Thoracic aorta (tissue), 2 donors: ENCODE data around the gene GDPD4. TPM values are rescaled to one million over a fixed set of nuclear protein-coding genes. Genes with fewer than 3 reads are reported as not detected.

ENCODE experiments used
- ATAC-seq: fragments of 150-250 bp; one replicate; pipeline ENCODE4 v1.8.0; 2017; ENCODE audit warnings: low read depth; ENCODE audit not compliant: insufficient number of reproducible peaks, low FRiP score
- DNase-seq: peaks from one replicate; pipeline ENCODE4 v3.0.0-alpha.2; 2020; ENCODE audit warnings: low spot score
- H3K27ac ChIP-seq, 2 donors: fragments of 200-600 bp; sonication (generic); 1 replicate in 1 of 2; 2 replicates in 1 of 2; pipeline ENCODE4 v1.5.1; 2016; ENCODE audit warnings: mild to moderate bottlenecking in 2 of 2, moderate library complexity in 2 of 2
- H3K27me3 ChIP-seq: fragments of 200-600 bp; sonication (generic); replicated peaks from 2 replicates; pipeline ENCODE4 v1.6.0; 2016; ENCODE audit warnings: mild to moderate bottlenecking; ENCODE audit not compliant: insufficient read depth
- H3K36me3 ChIP-seq: fragments of 200-600 bp; sonication (generic); one replicate; pipeline ENCODE4 v1.5.1; 2016
- H3K4me1 ChIP-seq, 2 donors: fragments of 200-600 bp; sonication (generic); 1 replicate in 1 of 2; 2 replicates in 1 of 2; pipeline versions ENCODE4 v1.5.1 to v1.6.0; 2016; ENCODE audit warnings: low read depth in 2 of 2, mild to moderate bottlenecking in 1 of 2; ENCODE audit not compliant: control insufficient read depth in 1 of 2
- H3K4me3 ChIP-seq: fragments of 200-600 bp; sonication (generic); 2 replicates; pipeline ENCODE4 v1.5.1; 2016; ENCODE audit warnings: mild to moderate bottlenecking
- H3K9me3 ChIP-seq: fragments of 200-600 bp; sonication (generic); 2 replicates; pipeline ENCODE4 v1.5.1; 2016
- total RNA-seq, 2 donors: library from RNA; depleted of rRNA; stranded (reverse); fragments of >200 nt; gene quantifications; one replicate each; pipeline versions ENCODE4 v1.1.0 to v1.2.3, GENCODE V29; 2016
- TF ChIP-seq, protein P1 (sequence below): fragments of 200-600 bp; sonication (generic); IDR thresholded peaks from one replicate; pipeline ENCODE4 v1.5.1; 2019; ENCODE audit warnings: antibody characterized with exemption

The GDPD4 gene
- total RNA-seq, 2 donors from 2014 or later: not detected

DNA sequence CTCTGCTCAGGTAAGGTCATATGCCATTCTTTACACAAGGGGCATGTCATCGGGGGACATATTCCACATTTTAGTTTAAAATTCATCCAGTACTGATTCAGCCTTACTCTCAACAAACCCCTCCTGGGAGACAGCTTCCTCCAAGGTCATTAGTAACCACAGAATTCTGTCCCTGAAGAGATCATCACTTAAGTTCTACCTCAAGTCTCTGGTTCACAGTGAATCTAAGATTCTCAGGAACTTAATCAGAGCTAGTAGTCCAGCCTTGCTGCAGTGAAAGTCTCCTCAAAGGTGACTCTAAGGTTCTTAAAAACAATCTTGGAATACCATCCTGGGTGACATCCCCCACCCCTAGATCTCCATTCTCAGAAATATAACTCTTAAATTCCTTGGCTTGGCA is 18.9 kb upstream of the GDPD4 start:
- ATAC-seq (no peak), DNase-seq (no peak)
- no peaks in the 10 kb centered on the region for H3K4me1 ChIP-seq
- no peaks in the 10 kb centered on the region for H3K9me3 ChIP-seq
- no peaks in the 10 kb centered on the region for H3K27me3 ChIP-seq
- TF ChIP-seq, protein P1, sequence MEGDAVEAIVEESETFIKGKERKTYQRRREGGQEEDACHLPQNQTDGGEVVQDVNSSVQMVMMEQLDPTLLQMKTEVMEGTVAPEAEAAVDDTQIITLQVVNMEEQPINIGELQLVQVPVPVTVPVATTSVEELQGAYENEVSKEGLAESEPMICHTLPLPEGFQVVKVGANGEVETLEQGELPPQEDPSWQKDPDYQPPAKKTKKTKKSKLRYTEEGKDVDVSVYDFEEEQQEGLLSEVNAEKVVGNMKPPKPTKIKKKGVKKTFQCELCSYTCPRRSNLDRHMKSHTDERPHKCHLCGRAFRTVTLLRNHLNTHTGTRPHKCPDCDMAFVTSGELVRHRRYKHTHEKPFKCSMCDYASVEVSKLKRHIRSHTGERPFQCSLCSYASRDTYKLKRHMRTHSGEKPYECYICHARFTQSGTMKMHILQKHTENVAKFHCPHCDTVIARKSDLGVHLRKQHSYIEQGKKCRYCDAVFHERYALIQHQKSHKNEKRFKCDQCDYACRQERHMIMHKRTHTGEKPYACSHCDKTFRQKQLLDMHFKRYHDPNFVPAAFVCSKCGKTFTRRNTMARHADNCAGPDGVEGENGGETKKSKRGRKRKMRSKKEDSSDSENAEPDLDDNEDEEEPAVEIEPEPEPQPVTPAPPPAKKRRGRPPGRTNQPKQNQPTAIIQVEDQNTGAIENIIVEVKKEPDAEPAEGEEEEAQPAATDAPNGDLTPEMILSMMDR: no peak
- no peak overlapping the region for H3K4me3 ChIP-seq
- no peak overlapping the region for H3K27ac ChIP-seq
- peaks cover 12% of the 10 kb centered on the region for H3K36me3 ChIP-seq

DNA sequence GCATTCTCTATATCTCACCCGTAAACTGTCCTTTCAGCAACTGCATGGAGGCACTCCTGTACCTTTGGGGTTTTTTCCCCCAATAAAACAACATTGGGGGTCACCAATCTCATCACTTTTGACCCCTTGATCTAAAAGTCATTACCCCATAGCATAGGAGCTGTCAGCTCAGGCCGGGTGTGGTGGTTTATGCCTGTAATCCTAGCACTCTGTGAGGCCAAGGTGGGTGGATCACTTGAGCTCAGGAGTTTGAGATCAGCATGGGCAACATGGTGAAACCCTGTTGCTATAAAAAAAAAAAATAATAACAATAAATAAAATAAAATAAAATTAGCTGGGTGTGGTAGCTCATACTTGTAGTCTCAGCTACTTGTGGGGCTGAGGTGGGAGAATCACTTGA is 17.1 kb upstream of the GDPD4 start:
- H3K4me1 ChIP-seq: no peaks in the 10 kb centered on the region
- no peak for DNase-seq
- H3K9me3 ChIP-seq: no peaks in the 10 kb centered on the region
- no peak for ATAC-seq
- H3K27ac ChIP-seq: no peak overlapping the region
- H3K4me3 ChIP-seq: no peak overlapping the region
- H3K27me3 ChIP-seq: no peaks in the 10 kb centered on the region
- H3K36me3 ChIP-seq: peaks cover 12% of the 10 kb centered on the region
- TF ChIP-seq, protein P1: no peak

DNA sequence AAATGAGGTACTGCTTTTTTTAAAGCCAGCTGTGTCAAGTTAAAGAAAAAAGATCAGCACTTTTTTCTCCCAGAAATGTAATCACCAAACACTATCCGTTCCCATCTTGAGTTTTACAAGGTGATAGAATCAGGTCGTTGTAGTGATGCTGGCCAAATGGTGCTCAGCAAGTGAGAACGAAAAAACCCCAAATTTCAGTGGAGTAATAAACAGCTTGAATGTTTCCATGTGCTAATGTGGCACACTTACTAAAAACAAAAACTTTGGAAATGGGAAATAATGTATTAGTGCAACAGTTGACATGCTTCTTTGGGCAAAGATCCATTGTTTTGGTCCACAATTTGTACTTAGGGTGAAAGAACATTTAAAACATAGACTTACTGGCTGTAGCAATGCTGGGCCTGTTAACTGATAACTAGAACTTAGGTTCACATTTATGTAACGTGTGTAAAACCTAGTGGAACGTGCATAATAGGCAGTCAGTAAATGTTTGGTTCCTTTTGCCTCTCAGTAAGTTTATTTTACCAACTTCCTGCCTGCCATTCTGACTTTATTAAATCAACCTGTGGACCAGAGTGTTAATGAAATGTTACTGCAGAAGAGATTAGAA is 15.4 kb upstream of the GDPD4 start:
- Histone ChIP-seq H3K4me1 (no peaks in the 10 kb centered on the region), H3K9me3 (no peaks in the 10 kb centered on the region), H3K36me3 (peaks cover under 1% of the 10 kb centered on the region), H3K27ac (no peak overlapping the region), H3K27me3 (no peaks in the 10 kb centered on the region), H3K4me3 (no peak overlapping the region)
- TF ChIP-seq, protein P1: no peak
- DNase-seq (no peak), ATAC-seq (no peak)

DNA sequence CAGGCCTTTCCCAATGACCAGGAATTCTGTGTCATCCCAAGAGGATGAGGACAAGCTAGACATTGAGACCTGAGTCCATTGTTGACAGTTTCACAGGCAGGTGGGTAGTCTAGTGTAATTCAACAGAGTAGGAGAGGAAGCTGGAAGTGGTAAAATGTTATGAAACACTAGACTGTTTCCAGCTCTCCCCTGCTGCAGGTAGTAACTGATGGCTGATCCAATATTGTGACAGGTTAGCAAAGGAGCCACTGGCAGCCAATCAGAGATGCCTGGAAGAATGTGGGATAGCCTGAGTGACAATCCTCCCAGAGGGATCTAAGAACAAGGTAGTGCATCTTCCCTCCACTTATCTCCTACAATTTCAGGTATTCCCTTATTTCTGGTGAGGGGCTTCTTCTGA is 10.6 kb upstream of the GDPD4 start:
- TF ChIP-seq, protein P1: no peak
- H3K27ac ChIP-seq: no peak overlapping the region
- no peaks in the 10 kb centered on the region for H3K27me3 ChIP-seq
- H3K36me3 ChIP-seq: no peaks in the 10 kb centered on the region
- H3K9me3 ChIP-seq: no peaks in the 10 kb centered on the region
- H3K4me1 ChIP-seq: no peaks in the 10 kb centered on the region
- no peak for DNase-seq
- no peak overlapping the region for H3K4me3 ChIP-seq
- no peak for ATAC-seq

DNA sequence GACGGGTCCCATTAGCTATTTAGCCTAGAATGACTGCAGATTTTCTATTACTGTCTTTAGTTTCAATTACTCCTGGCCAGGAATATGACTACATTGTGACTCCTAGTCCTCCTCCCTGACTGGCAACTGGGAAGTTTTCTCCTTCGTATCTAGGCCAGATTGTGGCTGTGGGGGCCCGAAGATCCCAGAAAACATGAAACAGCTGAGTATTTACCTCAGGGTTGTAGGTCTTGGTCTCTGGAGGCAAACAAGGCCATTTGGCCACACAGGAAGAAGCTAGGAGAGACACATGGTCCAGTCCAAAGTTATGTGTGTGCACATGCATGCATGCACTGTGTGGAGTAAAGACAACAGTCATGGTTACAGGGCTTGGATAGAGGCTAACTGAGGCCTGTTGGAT is 10.2 kb upstream of the GDPD4 start:
- H3K9me3 ChIP-seq: no peaks in the 10 kb centered on the region
- no peaks in the 10 kb centered on the region for H3K4me1 ChIP-seq
- TF ChIP-seq, protein P1: no peak
- DNase-seq (no peak), ATAC-seq (no peak)
- no peak overlapping the region for H3K27ac ChIP-seq
- no peaks in the 10 kb centered on the region for H3K27me3 ChIP-seq
- no peaks in the 10 kb centered on the region for H3K36me3 ChIP-seq
- no peak overlapping the region for H3K4me3 ChIP-seq
